ENCODE data around the gene BNC2. TPM values are rescaled to one million over a fixed set of nuclear protein-coding genes. Genes with fewer than 3 reads are reported as not detected.

Gene BNC2
- total RNA-seq, 1 experiment from 2014 or later, result 0.20 TPM

- Histone ChIP-seq H3K4me3 (ENCODE audit: low read depth, low read length) (no peak overlapping the region), H3K27me3 (replicated peaks; ENCODE audit: control insufficient read depth, insufficient read depth, low read length) (no peaks in the 10 kb centered on the region), H3K36me3 (ENCODE audit: control insufficient read depth, insufficient read depth, low read length) (no peaks in the 10 kb centered on the region), H3K4me1 (peaks cover 8% of the 10 kb centered on the region), H3K9me3 (0 out of 2 replicates have a peak, but pooled peaks cover 5% of the 10 kb centered on the region)
- POLR2A ChIA-PET, result no interaction called here
- Mint-ChIP-seq H3K9me3 (ENCODE audit: unreplicated experiment) (peaks cover 18% of the 10 kb centered on the region), H3K27me3 (ENCODE audit: insufficient read depth, unreplicated experiment) (no peaks in the 10 kb centered on the region), H3K27ac (ENCODE audit: unreplicated experiment) (peak overlapping the region; percentile 77), H3K4me1 (ENCODE audit: low read depth, unreplicated experiment) (peaks cover 7% of the 10 kb centered on the region), H3K36me3 (ENCODE audit: insufficient read depth, unreplicated experiment) (peaks cover 6% of the 10 kb centered on the region), H3K4me3 (ENCODE audit: unreplicated experiment) (no peak overlapping the region)
- no peak for TF ChIP-seq CTCF (IDR thresholded peaks at IDR 0.05; ENCODE audit: insufficient read depth in 1 of 2, low read depth in 1 of 2, low read length in 1 of 2, severe bottlenecking in 1 of 2, unreplicated experiment in 1 of 2)
- BruUV-seq (replicated peaks), result no TSS peak
- CTCF ChIA-PET, result no interaction called here
- no peak for DNase-seq
- intact Hi-C loops (cut with micrococcal nuclease; ENCODE audit: unreplicated experiment), result no loop called here
These were observed 457.7 kb downstream of the BNC2 start for GRCh38 chr9:16412740-16413139.

GRCh38 chr9:16411311-16411710 is 459.2 kb downstream of the BNC2 start:
- no peak for TF ChIP-seq CTCF (IDR thresholded peaks at IDR 0.05; ENCODE audit: insufficient read depth in 1 of 2, low read depth in 1 of 2, low read length in 1 of 2, severe bottlenecking in 1 of 2, unreplicated experiment in 1 of 2)
- Mint-ChIP-seq H3K4me1 (ENCODE audit: low read depth, unreplicated experiment) (peaks cover 7% of the 10 kb centered on the region), H3K27ac (ENCODE audit: unreplicated experiment) (no peak overlapping the region), H3K27me3 (ENCODE audit: insufficient read depth, unreplicated experiment) (no peaks in the 10 kb centered on the region), H3K9me3 (ENCODE audit: unreplicated experiment) (peaks cover 18% of the 10 kb centered on the region), H3K36me3 (ENCODE audit: insufficient read depth, unreplicated experiment) (peaks cover 6% of the 10 kb centered on the region), H3K4me3 (ENCODE audit: unreplicated experiment) (no peak overlapping the region)
- intact Hi-C loops (cut with micrococcal nuclease; ENCODE audit: unreplicated experiment), result no loop called here
- BruUV-seq (replicated peaks), result no TSS peak
- no peaks in the 10 kb centered on the region for H3K27me3 ChIP-seq (replicated peaks; ENCODE audit: control insufficient read depth, insufficient read depth, low read length)
- H3K9me3 ChIP-seq, result 0 out of 2 replicates have a peak, but pooled peaks cover 5% of the 10 kb centered on the region
- no peak overlapping the region for H3K4me3 ChIP-seq (ENCODE audit: low read depth, low read length)
- peaks cover 8% of the 10 kb centered on the region for H3K4me1 ChIP-seq
- POLR2A ChIA-PET, result no interaction called here
- CTCF ChIA-PET, result no interaction called here
- no peaks in the 10 kb centered on the region for H3K36me3 ChIP-seq (ENCODE audit: control insufficient read depth, insufficient read depth, low read length)
- no peak for DNase-seq

- Mint-ChIP-seq H3K4me3 (ENCODE audit: unreplicated experiment) (no peak overlapping the region), H3K9me3 (ENCODE audit: unreplicated experiment) (peaks cover 18% of the 10 kb centered on the region), H3K27ac (ENCODE audit: unreplicated experiment) (no peak overlapping the region), H3K4me1 (ENCODE audit: low read depth, unreplicated experiment) (peaks cover 7% of the 10 kb centered on the region), H3K36me3 (ENCODE audit: insufficient read depth, unreplicated experiment) (peaks cover 6% of the 10 kb centered on the region), H3K27me3 (ENCODE audit: insufficient read depth, unreplicated experiment) (no peaks in the 10 kb centered on the region)
- intact Hi-C loops (cut with micrococcal nuclease; ENCODE audit: unreplicated experiment), result no loop called here
- no peak for DNase-seq
- BruUV-seq (replicated peaks), result no TSS peak
- ChIA-PET CTCF (no interaction called here), POLR2A (no interaction called here)
- no peaks in the 10 kb centered on the region for H3K36me3 ChIP-seq (ENCODE audit: control insufficient read depth, insufficient read depth, low read length)
- TF ChIP-seq CTCF (IDR thresholded peaks at IDR 0.05; ENCODE audit: insufficient read depth in 1 of 2, low read depth in 1 of 2, low read length in 1 of 2, severe bottlenecking in 1 of 2, unreplicated experiment in 1 of 2), result no peak
- no peak overlapping the region for H3K4me3 ChIP-seq (ENCODE audit: low read depth, low read length)
- H3K9me3 ChIP-seq, result 0 out of 2 replicates have a peak, but pooled peaks cover 5% of the 10 kb centered on the region
- no peaks in the 10 kb centered on the region for H3K27me3 ChIP-seq (replicated peaks; ENCODE audit: control insufficient read depth, insufficient read depth, low read length)
- peaks cover 8% of the 10 kb centered on the region for H3K4me1 ChIP-seq
These were observed 459.7 kb downstream of the BNC2 start for GRCh38 chr9:16410601-16411280.

All from Caco-2 (cell line).